Measurements from ENCODE around the gene UBE2G2.

Gene UBE2G2

GRCh38 chr21:44762221-44763049 is 39.2 kb downstream of the UBE2G2 start:
- no peak for DNase-seq

- no peak for DNase-seq
These were observed 39.8 kb downstream of the UBE2G2 start for GRCh38 chr21:44761747-44762208.

- no peak for DNase-seq
These were observed 40.5 kb downstream of the UBE2G2 start for GRCh38 chr21:44761011-44761729.

- DNase-seq = no peak
These were observed 41.2 kb downstream of the UBE2G2 start for GRCh38 chr21:44760376-44760775.

- DNase-seq = no peak
These were observed 41.9 kb downstream of the UBE2G2 start for GRCh38 chr21:44759628-44760285.

- no peak for DNase-seq
These were observed 42.6 kb downstream of the UBE2G2 start for GRCh38 chr21:44758781-44759627.

GRCh38 chr21:44758141-44758561 is 43.5 kb downstream of the UBE2G2 start:
- no peak for DNase-seq

- no peak for DNase-seq
These were observed 43.9 kb downstream of the UBE2G2 start for GRCh38 chr21:44757731-44758130.

- DNase-seq = no peak
These were observed 45.0 kb downstream of the UBE2G2 start for GRCh38 chr21:44756423-44757185.

- no peak for DNase-seq
These were observed 46.4 kb downstream of the UBE2G2 start for GRCh38 chr21:44755227-44755626.

GRCh38 chr21:44753357-44753756 is 48.3 kb downstream of the UBE2G2 start:
- DNase-seq = no peak

GRCh38 chr21:44752671-44753235 is 48.9 kb downstream of the UBE2G2 start:
- no peak for DNase-seq

- no peak for DNase-seq
These were observed 49.6 kb downstream of the UBE2G2 start for GRCh38 chr21:44751799-44752636.

- DNase-seq = no peak
These were observed 50.3 kb downstream of the UBE2G2 start for GRCh38 chr21:44751186-44751798.

- DNase-seq = no peak
These were observed 51.0 kb downstream of the UBE2G2 start for GRCh38 chr21:44750675-44751025.

- no peak for DNase-seq
These were observed 51.6 kb downstream of the UBE2G2 start for GRCh38 chr21:44749759-44750674.

GRCh38 chr21:44749116-44749758 is 52.4 kb downstream of the UBE2G2 start:
- DNase-seq = no peak

GRCh38 chr21:44748621-44749020 is 53.0 kb downstream of the UBE2G2 start:
- DNase-seq = no peak
